K562 (cell line): ENCODE data around the gene KIF15. TPM values are rescaled to one million over a fixed set of nuclear protein-coding genes. Genes with fewer than 3 reads are reported as not detected.
A peak's percentile ranks its signal among the peaks of the same experiment; 100 is the strongest.

Experiments
- BHLHE40 ChIP-seq: IDR thresholded peaks from 2 replicates; pipeline ENCODE4 v1.6.1; 2011; ENCODE audit warnings: low read length, improper control_type of control experiment
- CEBPB ChIP-seq: fragments of 450-650 bp; IDR thresholded peaks from 2 replicates; pipeline ENCODE4 v1.6.1; 2016; ENCODE audit warnings: missing genetic modification characterization, missing compliant biosample characterization
- EWSR1 ChIP-seq: fragments of 450-650 bp; IDR thresholded peaks from 2 replicates; pipeline ENCODE4 v1.6.1; 2018; ENCODE audit warnings: borderline replicate concordance, mild to moderate bottlenecking, low read depth, moderate library complexity; ENCODE audit not compliant: partially characterized antibody
- GTF2F1 ChIP-seq: IDR thresholded peaks from 2 replicates; pipeline ENCODE4 v1.6.1; 2011; ENCODE audit warnings: low read depth, low read length, improper control_type of control experiment
- MLX ChIP-seq, 2 experiments: fragments of 450-650 bp in 1 of 2; sonication (generic) in 1 of 2; formaldehyde crosslinking; conservative IDR thresholded peaks; 2 replicates each; pipeline versions ENCODE4 v1.4.0 to v1.8.1; 2020 to 2022; ENCODE audit warnings: mild to moderate bottlenecking in 1 of 2, missing genetic modification reagents in 1 of 2
- PTRF ChIP-seq: fragments of 450-650 bp; IDR thresholded peaks from 2 replicates; pipeline ENCODE4 v1.6.1; 2016; ENCODE audit warnings: mild to moderate bottlenecking, missing genetic modification characterization, missing compliant biosample characterization
- SP2 ChIP-seq: IDR thresholded peaks from 2 replicates; pipeline ENCODE4 v1.6.1; 2011; ENCODE audit warnings: mild to moderate bottlenecking, low read depth, low read length, moderate library complexity; ENCODE audit not compliant: poor library complexity, severe bottlenecking; ENCODE audit errors: extremely low read depth
- ZNF311 ChIP-seq: fragments of 250-450 bp; sonication (Bioruptor Pico); IDR thresholded peaks from 2 replicates; pipeline ENCODE4 v1.4.0; 2020; ENCODE audit warnings: mild to moderate bottlenecking, moderate library complexity
- ZNF778 ChIP-seq: fragments of 450-650 bp; formaldehyde crosslinking; IDR thresholded peaks from 2 replicates; pipeline ENCODE4 v1.4.0; 2020; ENCODE audit warnings: mild to moderate bottlenecking, moderate library complexity
- polyA plus RNA-seq, 8 experiments: library from polyadenylated mRNA; depleted of rRNA in 4 of 8; stranded (reverse) in 5 of 8; unstranded in 3 of 8; fragments of >200 nt; fragmentation: Nextera tagmentation in 2 of 8; fragmentation: Illumina TruSeq in 1 of 8; extraction: Ambion mirVana in 2 of 8; extraction: Trizol in 1 of 8; gene quantifications; 2 replicates each; pipeline versions ENCODE4 v1.2.1 to v1.2.3, GENCODE V29; 2011 to 2014; ENCODE audit warnings: inconsistent platforms in 1 of 8, missing spikeins in 1 of 8
- total RNA-seq, 7 experiments: library from RNA; depleted of rRNA in 6 of 7; stranded (reverse); fragments of >200 nt in 6 of 7; fragmentation: Illumina TruSeq in 2 of 7; extraction: Trizol in 2 of 7; gene quantifications; 2 replicates each; pipeline versions ENCODE4 v1.2.1 to v1.2.3, GENCODE V29; 2011 to 2021; ENCODE audit warnings: low replicate concordance in 1 of 7
- TF ChIP-seq, protein P1 (sequence below): sonication (generic); formaldehyde crosslinking; IDR thresholded peaks from 2 replicates; pipeline ENCODE4 v1.9.0; 2022; ENCODE audit warnings: mild to moderate bottlenecking, missing genetic modification reagents
- TF ChIP-seq, protein P2 (sequence below): sonication (generic); formaldehyde crosslinking; IDR thresholded peaks from 2 replicates; pipeline ENCODE4 v1.8.0; 2022; ENCODE audit warnings: missing genetic modification reagents, mild to moderate bottlenecking, borderline replicate concordance
- TF ChIP-seq, protein P3 (sequence below): IDR thresholded peaks from 3 replicates; pipeline ENCODE4 v1.6.1; 2011; ENCODE audit warnings: borderline replicate concordance, mild to moderate bottlenecking, moderate library complexity; ENCODE audit not compliant: insufficient read length; ENCODE audit errors: extremely low read depth
- TF ChIP-seq, protein P4 (sequence below): fragments of 200-800 bp; sonication (Bioruptor generic); IDR thresholded peaks from 2 replicates; pipeline ENCODE4 v1.6.1; 2016; ENCODE audit warnings: missing genetic modification characterization, missing compliant biosample characterization

Gene KIF15
- total and polyA plus RNA-seq, 9 of the 15 experiments (the other 6 are each of a cell fraction or from before 2014, with no cell fraction given): 9.0 to 45.9 (median 26.0) TPM

GRCh38 chr3:44761424-44762169 lies at the start of gene KIF15, which contains the start of gene KIAA1143 (continued):
- no peak for TF ChIP-seq PTRF
- 0 out of 2 replicates have a peak, but pooled peaks have one; percentile 12 for TF ChIP-seq ZNF311 (CRISPR knock-in tag)
- TF ChIP-seq, protein P1, sequence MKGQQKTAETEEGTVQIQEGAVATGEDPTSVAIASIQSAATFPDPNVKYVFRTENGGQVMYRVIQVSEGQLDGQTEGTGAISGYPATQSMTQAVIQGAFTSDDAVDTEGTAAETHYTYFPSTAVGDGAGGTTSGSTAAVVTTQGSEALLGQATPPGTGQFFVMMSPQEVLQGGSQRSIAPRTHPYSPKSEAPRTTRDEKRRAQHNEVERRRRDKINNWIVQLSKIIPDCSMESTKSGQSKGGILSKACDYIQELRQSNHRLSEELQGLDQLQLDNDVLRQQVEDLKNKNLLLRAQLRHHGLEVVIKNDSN (CRISPR knock-in tag): peak; percentile 54; the same call in 1 of the 2 replicates
- no peak for TF ChIP-seq EWSR1
- TF ChIP-seq SP2: no peak
- TF ChIP-seq BHLHE40: peak; percentile 16; the same call in 1 of the 2 replicates
- TF ChIP-seq CEBPB: peak; percentile 59
- TF ChIP-seq, protein P2, sequence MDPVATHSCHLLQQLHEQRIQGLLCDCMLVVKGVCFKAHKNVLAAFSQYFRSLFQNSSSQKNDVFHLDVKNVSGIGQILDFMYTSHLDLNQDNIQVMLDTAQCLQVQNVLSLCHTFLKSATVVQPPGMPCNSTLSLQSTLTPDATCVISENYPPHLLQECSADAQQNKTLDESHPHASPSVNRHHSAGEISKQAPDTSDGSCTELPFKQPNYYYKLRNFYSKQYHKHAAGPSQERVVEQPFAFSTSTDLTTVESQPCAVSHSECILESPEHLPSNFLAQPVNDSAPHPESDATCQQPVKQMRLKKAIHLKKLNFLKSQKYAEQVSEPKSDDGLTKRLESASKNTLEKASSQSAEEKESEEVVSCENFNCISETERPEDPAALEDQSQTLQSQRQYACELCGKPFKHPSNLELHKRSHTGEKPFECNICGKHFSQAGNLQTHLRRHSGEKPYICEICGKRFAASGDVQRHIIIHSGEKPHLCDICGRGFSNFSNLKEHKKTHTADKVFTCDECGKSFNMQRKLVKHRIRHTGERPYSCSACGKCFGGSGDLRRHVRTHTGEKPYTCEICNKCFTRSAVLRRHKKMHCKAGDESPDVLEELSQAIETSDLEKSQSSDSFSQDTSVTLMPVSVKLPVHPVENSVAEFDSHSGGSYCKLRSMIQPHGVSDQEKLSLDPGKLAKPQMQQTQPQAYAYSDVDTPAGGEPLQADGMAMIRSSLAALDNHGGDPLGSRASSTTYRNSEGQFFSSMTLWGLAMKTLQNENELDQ (CRISPR knock-in tag): no peak; the same call in 1 of the 2 replicates
- TF ChIP-seq ZNF778: no peak
- TF ChIP-seq, protein P3, sequence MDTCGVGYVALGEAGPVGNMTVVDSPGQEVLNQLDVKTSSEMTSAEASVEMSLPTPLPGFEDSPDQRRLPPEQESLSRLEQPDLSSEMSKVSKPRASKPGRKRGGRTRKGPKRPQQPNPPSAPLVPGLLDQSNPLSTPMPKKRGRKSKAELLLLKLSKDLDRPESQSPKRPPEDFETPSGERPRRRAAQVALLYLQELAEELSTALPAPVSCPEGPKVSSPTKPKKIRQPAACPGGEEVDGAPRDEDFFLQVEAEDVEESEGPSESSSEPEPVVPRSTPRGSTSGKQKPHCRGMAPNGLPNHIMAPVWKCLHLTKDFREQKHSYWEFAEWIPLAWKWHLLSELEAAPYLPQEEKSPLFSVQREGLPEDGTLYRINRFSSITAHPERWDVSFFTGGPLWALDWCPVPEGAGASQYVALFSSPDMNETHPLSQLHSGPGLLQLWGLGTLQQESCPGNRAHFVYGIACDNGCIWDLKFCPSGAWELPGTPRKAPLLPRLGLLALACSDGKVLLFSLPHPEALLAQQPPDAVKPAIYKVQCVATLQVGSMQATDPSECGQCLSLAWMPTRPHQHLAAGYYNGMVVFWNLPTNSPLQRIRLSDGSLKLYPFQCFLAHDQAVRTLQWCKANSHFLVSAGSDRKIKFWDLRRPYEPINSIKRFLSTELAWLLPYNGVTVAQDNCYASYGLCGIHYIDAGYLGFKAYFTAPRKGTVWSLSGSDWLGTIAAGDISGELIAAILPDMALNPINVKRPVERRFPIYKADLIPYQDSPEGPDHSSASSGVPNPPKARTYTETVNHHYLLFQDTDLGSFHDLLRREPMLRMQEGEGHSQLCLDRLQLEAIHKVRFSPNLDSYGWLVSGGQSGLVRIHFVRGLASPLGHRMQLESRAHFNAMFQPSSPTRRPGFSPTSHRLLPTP: no peak
- TF ChIP-seq MLX (CRISPR knock-in tag; conservative IDR thresholded peaks at IDR 0.05): no peak
- TF ChIP-seq, protein P4, sequence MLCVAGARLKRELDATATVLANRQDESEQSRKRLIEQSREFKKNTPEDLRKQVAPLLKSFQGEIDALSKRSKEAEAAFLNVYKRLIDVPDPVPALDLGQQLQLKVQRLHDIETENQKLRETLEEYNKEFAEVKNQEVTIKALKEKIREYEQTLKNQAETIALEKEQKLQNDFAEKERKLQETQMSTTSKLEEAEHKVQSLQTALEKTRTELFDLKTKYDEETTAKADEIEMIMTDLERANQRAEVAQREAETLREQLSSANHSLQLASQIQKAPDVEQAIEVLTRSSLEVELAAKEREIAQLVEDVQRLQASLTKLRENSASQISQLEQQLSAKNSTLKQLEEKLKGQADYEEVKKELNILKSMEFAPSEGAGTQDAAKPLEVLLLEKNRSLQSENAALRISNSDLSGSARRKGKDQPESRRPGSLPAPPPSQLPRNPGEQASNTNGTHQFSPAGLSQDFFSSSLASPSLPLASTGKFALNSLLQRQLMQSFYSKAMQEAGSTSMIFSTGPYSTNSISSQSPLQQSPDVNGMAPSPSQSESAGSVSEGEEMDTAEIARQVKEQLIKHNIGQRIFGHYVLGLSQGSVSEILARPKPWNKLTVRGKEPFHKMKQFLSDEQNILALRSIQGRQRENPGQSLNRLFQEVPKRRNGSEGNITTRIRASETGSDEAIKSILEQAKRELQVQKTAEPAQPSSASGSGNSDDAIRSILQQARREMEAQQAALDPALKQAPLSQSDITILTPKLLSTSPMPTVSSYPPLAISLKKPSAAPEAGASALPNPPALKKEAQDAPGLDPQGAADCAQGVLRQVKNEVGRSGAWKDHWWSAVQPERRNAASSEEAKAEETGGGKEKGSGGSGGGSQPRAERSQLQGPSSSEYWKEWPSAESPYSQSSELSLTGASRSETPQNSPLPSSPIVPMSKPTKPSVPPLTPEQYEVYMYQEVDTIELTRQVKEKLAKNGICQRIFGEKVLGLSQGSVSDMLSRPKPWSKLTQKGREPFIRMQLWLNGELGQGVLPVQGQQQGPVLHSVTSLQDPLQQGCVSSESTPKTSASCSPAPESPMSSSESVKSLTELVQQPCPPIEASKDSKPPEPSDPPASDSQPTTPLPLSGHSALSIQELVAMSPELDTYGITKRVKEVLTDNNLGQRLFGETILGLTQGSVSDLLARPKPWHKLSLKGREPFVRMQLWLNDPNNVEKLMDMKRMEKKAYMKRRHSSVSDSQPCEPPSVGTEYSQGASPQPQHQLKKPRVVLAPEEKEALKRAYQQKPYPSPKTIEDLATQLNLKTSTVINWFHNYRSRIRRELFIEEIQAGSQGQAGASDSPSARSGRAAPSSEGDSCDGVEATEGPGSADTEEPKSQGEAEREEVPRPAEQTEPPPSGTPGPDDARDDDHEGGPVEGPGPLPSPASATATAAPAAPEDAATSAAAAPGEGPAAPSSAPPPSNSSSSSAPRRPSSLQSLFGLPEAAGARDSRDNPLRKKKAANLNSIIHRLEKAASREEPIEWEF (CRISPR knock-in tag): no peak
- TF ChIP-seq GTF2F1: peak; percentile 56; the same call in 1 of the 2 replicates
